HepG2 (cell line): ENCODE measurements around the gene ANKHD1. TPM values are rescaled to one million over a fixed set of nuclear protein-coding genes. Genes with fewer than 3 reads are reported as not detected.

Source experiments
- CBX5 ChIP-seq: sonication (generic); formaldehyde crosslinking; IDR thresholded peaks from 2 replicates; pipeline ENCODE4 v1.4.0; 2020; ENCODE audit warnings: missing genetic modification reagents, borderline replicate concordance
- DNMT1 ChIP-seq: sonication (generic); formaldehyde crosslinking; IDR thresholded peaks from 2 replicates; pipeline ENCODE4 v1.5.1; 2020; ENCODE audit warnings: mild to moderate bottlenecking, missing genetic modification reagents
- ELK4 ChIP-seq: sonication (generic); formaldehyde crosslinking; IDR thresholded peaks from 2 replicates; pipeline ENCODE4 v1.9.0; 2021; ENCODE audit warnings: missing genetic modification reagents, borderline replicate concordance
- KMT2B ChIP-seq: IDR thresholded peaks from 2 replicates; pipeline ENCODE4 v1.6.1; 2016; ENCODE audit warnings: missing genetic modification reagents, missing compliant biosample characterization
- NFYB ChIP-seq: sonication (generic); formaldehyde crosslinking; IDR thresholded peaks from 2 replicates; pipeline ENCODE4 v1.4.0; 2020; ENCODE audit warnings: missing genetic modification reagents
- RAD51 ChIP-seq: fragments of 450-650 bp; IDR thresholded peaks from 2 replicates; pipeline ENCODE4 v1.6.1; 2016; ENCODE audit warnings: borderline replicate concordance
- RBAK ChIP-seq: sonication (generic); formaldehyde crosslinking; IDR thresholded peaks from 2 replicates; pipeline ENCODE4 v1.5.1; 2020; ENCODE audit warnings: mild to moderate bottlenecking, missing genetic modification reagents
- RBFOX2 ChIP-seq: fragments of 200-400 bp; formaldehyde crosslinking; IDR thresholded peaks from 2 replicates; pipeline ENCODE4 v1.6.1; 2017; ENCODE audit warnings: low read depth, mild to moderate bottlenecking, low read length
- RXRA ChIP-seq: sonication (generic); formaldehyde crosslinking; IDR thresholded peaks from 2 replicates; pipeline ENCODE4 v1.5.1; 2020; ENCODE audit warnings: missing genetic modification reagents
- TFDP1 ChIP-seq: IDR thresholded peaks from 2 replicates; pipeline ENCODE4 v1.6.1; 2016; ENCODE audit warnings: missing compliant biosample characterization, missing genetic modification reagents, borderline replicate concordance
- TP53 ChIP-seq: sonication (generic); formaldehyde crosslinking; conservative IDR thresholded peaks from 2 replicates; pipeline ENCODE4 v1.4.0; 2020; ENCODE audit warnings: missing genetic modification reagents
- ZBTB20 ChIP-seq: sonication (generic); formaldehyde crosslinking; IDR thresholded peaks from 2 replicates; pipeline ENCODE4 v1.8.1; 2023; ENCODE audit warnings: missing genetic modification reagents, low read depth, mild to moderate bottlenecking, borderline replicate concordance
- ZNF234 ChIP-seq: sonication (generic); formaldehyde crosslinking; conservative IDR thresholded peaks from 2 replicates; pipeline ENCODE4 v1.5.1; 2020; ENCODE audit warnings: mild to moderate bottlenecking, missing genetic modification reagents
- ZNF280D ChIP-seq: sonication (generic); formaldehyde crosslinking; IDR thresholded peaks from 2 replicates; pipeline ENCODE4 v1.5.1; 2020; ENCODE audit warnings: mild to moderate bottlenecking, missing genetic modification reagents
- ZNF333 ChIP-seq: sonication (generic); formaldehyde crosslinking; IDR thresholded peaks from 2 replicates; pipeline ENCODE4 v1.4.0; 2020; ENCODE audit warnings: mild to moderate bottlenecking, missing genetic modification reagents, borderline replicate concordance
- ZNF547 ChIP-seq: sonication (generic); formaldehyde crosslinking; IDR thresholded peaks from 2 replicates; pipeline ENCODE4 v1.5.1; 2020; ENCODE audit warnings: mild to moderate bottlenecking, missing genetic modification reagents
- ZNF644 ChIP-seq: IDR thresholded peaks from 2 replicates; pipeline ENCODE4 v1.6.1; 2016; ENCODE audit warnings: low read depth
- ZSCAN20 ChIP-seq: sonication (generic); formaldehyde crosslinking; IDR thresholded peaks from 2 replicates; pipeline ENCODE4 v1.4.0; 2020; ENCODE audit warnings: missing genetic modification reagents, mild to moderate bottlenecking, borderline replicate concordance
- polyA plus RNA-seq, 8 experiments: library from polyadenylated mRNA; depleted of rRNA in 3 of 8; stranded (reverse) in 7 of 8; unstranded in 1 of 8; fragments of >200 nt; fragmentation: Illumina TruSeq in 4 of 8; extraction: Trizol in 4 of 8; gene quantifications; 2 replicates each; pipeline versions ENCODE4 v1.2.1 to v1.2.3, GENCODE V29; 2011 to 2016; ENCODE audit warnings: low read depth in 4 of 8, missing spikeins in 1 of 8, mixed read lengths in 1 of 8; ENCODE audit not compliant: insufficient read depth in 1 of 8
- total RNA-seq, 5 experiments: library from RNA; depleted of rRNA; stranded (reverse); fragments of >200 nt; fragmentation: Illumina TruSeq; extraction: Trizol; gene quantifications; 2 replicates each; pipeline ENCODE4 v1.2.3, GENCODE V29; 2016; ENCODE audit warnings: low read depth in 1 of 5
- TF ChIP-seq, protein P1 (sequence below): sonication (generic); formaldehyde crosslinking; conservative IDR thresholded peaks from 2 replicates; pipeline ENCODE4 v1.4.0; 2020; ENCODE audit warnings: missing genetic modification reagents
- TF ChIP-seq, protein P2 (sequence below): sonication (generic); formaldehyde crosslinking; IDR thresholded peaks from 2 replicates; pipeline ENCODE4 v1.4.0; 2020; ENCODE audit warnings: missing genetic modification reagents

The ANKHD1 gene
- total and polyA plus RNA-seq, 2 of the 13 experiments (the other 11 are each of a cell fraction or from before 2014, with no cell fraction given), result 69.9 to 82.0 TPM

DNA sequence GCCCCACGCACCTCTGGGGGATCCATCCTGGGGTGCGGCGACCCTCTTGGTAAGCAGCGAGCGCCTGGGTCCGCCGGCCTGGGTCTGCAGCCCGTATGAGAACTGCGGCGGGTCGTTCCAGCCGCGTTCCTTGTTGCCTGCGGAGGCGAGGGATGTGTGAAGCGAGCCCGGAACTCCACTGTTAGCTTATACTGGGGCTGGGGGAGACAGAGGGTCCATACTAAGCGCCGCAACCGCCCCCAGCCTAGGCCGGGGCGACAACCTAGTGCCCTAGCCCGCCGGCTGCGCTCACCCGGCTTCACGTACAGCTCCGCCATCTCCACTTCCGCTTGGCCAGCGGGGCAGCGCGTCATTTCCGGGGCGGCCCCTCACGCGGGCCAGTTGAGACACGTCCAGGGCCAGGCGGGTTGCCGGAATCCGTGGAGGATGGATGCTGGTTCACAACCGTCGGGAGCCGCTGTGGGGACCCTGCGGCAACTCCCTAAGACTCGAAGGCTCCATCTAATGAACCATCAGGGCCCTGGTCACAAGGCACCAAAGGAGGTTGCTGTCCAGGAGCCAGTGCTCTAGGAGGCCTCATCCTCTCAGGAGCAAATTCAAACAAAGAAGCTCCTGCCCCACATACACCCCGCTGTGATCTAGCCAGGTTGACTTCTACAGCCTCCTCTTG, 155.6 kb downstream of the ANKHD1 start, which contains the start of gene SRA1 (continued):
- peak; percentile 64 for TF ChIP-seq NFYB (CRISPR knock-in tag)
- peak; percentile 88 for TF ChIP-seq KMT2B (CRISPR knock-in tag)
- no peak; the same call in 1 of the 2 replicates for TF ChIP-seq ELK4 (CRISPR knock-in tag)
- TF ChIP-seq ZNF234 (CRISPR knock-in tag), result 0 out of 2 replicates have a peak, but pooled peaks have one; percentile 52
- TF ChIP-seq RXRA (CRISPR knock-in tag), result peak; percentile 58
- peak; percentile 44; the same call in 1 of the 2 replicates for TF ChIP-seq ZSCAN20 (CRISPR knock-in tag)
- TF ChIP-seq CBX5 (CRISPR knock-in tag), result peak; percentile 88; the same call in 1 of the 2 replicates
- TF ChIP-seq ZNF280D, result no peak
- peak; percentile 83; the same call in 1 of the 2 replicates for TF ChIP-seq TFDP1 (CRISPR knock-in tag)
- TF ChIP-seq RBFOX2, result peak; percentile 97
- TF ChIP-seq DNMT1, result 0 out of 2 replicates have a peak, but pooled peaks have one; percentile 50
- TF ChIP-seq ZNF644 (CRISPR knock-in tag), result 0 out of 2 replicates have a peak, but pooled peaks have one; percentile 29
- peak; percentile 67; the same call in 1 of the 2 replicates for TF ChIP-seq ZNF547
- no peak for TF ChIP-seq RBAK (CRISPR knock-in tag)
- TF ChIP-seq, protein P1, sequence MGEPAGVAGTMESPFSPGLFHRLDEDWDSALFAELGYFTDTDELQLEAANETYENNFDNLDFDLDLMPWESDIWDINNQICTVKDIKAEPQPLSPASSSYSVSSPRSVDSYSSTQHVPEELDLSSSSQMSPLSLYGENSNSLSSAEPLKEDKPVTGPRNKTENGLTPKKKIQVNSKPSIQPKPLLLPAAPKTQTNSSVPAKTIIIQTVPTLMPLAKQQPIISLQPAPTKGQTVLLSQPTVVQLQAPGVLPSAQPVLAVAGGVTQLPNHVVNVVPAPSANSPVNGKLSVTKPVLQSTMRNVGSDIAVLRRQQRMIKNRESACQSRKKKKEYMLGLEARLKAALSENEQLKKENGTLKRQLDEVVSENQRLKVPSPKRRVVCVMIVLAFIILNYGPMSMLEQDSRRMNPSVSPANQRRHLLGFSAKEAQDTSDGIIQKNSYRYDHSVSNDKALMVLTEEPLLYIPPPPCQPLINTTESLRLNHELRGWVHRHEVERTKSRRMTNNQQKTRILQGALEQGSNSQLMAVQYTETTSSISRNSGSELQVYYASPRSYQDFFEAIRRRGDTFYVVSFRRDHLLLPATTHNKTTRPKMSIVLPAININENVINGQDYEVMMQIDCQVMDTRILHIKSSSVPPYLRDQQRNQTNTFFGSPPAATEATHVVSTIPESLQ (CRISPR knock-in tag), result 0 out of 2 replicates have a peak, but pooled peaks have one; percentile 57
- 0 out of 2 replicates have a peak, but pooled peaks have one; percentile 63 for TF ChIP-seq ZNF333 (CRISPR knock-in tag)
- no peak for TF ChIP-seq RAD51
- TF ChIP-seq, protein P2, sequence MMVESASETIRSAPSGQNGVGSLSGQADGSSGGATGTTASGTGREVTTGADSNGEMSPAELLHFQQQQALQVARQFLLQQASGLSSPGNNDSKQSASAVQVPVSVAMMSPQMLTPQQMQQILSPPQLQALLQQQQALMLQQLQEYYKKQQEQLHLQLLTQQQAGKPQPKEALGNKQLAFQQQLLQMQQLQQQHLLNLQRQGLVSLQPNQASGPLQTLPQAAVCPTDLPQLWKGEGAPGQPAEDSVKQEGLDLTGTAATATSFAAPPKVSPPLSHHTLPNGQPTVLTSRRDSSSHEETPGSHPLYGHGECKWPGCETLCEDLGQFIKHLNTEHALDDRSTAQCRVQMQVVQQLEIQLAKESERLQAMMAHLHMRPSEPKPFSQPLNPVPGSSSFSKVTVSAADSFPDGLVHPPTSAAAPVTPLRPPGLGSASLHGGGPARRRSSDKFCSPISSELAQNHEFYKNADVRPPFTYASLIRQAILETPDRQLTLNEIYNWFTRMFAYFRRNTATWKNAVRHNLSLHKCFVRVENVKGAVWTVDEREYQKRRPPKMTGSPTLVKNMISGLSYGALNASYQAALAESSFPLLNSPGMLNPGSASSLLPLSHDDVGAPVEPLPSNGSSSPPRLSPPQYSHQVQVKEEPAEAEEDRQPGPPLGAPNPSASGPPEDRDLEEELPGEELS (CRISPR knock-in tag), result no peak
- TF ChIP-seq ZBTB20, result no peak
- peak; percentile 79; the same call in 1 of the 2 replicates for TF ChIP-seq TP53 (CRISPR knock-in tag)
